T-helper 9 cell (primary cell): ENCODE measurements around the gene FCMR.
A peak's percentile ranks its signal among the peaks of the same experiment; 100 is the strongest.

Source experiments
- DNase-seq: peaks from one replicate; pipeline ENCODE4 v3.0.0-alpha.2; 2020
- total RNA-seq, 2 donors: gene quantifications; one replicate each; lab custom pipeline; 2026; lab: John Stamatoyannopoulos, UW

Gene FCMR, protein sequence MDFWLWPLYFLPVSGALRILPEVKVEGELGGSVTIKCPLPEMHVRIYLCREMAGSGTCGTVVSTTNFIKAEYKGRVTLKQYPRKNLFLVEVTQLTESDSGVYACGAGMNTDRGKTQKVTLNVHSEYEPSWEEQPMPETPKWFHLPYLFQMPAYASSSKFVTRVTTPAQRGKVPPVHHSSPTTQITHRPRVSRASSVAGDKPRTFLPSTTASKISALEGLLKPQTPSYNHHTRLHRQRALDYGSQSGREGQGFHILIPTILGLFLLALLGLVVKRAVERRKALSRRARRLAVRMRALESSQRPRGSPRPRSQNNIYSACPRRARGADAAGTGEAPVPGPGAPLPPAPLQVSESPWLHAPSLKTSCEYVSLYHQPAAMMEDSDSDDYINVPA
- 82.5 to 88.3 reads per million in 2 donors for total RNA-seq

GRCh38 chr1:206921772-206922265 is at the start of gene FCMR:
Gene FCMR, minus strand, starts transcription at chr1:206921941. Its CDS starts 87 bp downstream, at chr1:206921854.
- DNase-seq: peak; percentile 23

DNA sequence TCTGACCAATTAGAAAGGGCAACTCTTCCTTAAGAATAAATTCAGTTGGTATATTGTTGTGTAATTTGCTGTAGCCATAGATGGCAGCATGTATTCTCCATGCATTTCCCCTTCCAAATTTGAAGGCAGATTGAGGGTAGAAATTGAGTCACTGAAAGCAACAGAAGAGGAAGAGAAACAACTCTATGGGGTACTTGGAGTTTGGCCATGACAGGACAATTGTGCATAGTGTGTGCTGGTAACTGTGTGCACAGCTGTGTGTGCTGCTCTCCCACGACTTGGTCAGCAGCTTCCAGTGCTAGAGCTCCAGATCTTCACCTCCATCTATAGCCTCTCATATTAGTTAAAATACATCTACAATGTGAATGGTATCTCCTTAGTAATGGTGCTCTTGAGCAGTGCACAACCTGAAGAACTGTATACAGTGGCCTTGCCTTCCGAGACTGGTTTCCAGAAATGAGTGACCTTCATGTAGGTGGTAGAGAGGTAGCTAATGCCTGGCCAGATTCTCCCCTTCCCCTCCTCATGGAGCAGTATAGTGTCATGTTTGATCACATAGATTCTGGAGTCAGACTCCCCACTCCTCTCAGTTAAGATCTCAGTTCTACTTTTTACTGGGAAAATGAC is 49.4 kb upstream of the FCMR start:
- no peak for DNase-seq

- no peak for DNase-seq
Observed at GRCh38 chr1:206970446-206970845, 48.7 kb upstream of the FCMR start, which contains the start of gene FCAMR. Gene FCAMR, minus strand, starts transcription at chr1:206970460. Its CDS starts 335 bp downstream, at chr1:206970125.

DNA sequence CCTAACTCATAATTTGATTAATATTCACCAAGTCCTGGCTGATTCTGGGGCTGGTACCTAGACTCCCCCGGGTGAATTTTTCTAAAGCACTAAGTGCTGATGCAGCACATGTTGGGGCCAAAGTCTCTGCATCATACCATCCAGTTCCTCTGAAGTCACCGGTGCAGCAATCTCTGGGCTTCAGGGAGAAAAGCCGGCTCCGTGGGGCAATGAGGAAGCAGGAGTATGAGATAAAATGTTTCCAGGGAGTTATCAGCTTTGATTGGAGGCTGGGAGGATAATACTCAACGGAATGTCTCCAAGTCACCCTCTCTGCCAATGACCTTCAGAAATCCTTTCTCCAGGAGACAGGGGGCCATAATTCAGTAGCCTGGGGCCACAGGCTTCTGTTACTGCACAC is 47.3 kb upstream of the FCMR start:
- DNase-seq: no peak

DNA sequence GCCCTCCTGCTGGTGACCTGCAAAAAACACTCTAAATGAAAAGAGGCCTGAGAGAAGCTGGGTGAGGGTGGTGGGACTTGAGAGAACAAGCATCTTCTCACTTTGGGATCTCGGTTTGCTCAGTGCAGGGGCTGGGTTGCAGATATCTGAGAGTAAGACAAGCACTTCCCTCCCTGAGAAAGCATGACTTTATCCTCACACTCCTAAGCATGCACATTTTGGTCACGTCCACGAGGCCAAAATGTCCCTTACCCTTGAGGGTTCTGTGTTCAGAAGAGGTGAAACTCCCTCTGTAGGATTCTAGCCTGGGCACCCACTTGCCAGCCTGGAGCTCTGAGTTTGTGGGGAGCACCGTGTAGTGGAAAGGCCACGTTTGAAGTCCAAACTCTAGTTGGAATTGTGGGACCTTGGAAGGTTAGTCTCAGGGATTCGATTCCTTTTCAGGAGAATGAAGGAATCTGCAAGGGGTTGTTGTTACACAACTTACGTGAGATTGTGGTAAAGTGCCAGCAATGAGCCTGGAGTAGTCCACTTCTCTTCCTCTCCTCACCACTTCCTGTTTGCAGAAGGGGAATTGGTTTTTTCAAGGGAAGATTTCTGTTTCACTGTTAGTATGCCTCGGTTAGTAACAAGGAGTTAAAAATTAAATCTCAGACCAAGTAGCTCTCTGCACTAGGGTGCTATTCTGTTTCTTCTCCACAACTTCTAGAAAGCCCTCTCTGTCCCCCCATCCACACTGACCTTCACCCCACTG is 45.5 kb upstream of the FCMR start:
- DNase-seq: no peak

DNA sequence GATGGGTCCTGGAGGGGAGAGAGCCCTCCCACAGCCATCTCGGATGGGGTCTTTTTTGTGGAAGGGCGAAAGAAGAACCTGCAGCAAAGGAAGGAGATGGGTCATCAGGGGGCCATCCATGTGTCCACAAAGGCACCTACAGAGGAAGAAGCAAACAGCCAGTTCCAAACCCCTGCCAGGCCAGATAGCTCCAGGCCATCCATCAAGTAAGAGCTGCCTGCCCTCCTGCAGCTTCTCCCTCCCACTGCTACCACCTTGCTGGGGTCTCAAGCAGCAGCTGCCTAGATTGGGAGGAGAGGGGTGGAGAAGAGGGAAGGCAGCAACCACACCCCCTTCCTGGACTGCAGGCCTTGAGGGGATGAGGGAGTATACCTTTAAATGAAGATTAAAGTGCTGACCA is 44.0 kb upstream of the FCMR start:
- DNase-seq: no peak

- DNase-seq: no peak
Observed at GRCh38 chr1:206963740-206964139, 42.0 kb upstream of the FCMR start.

DNA sequence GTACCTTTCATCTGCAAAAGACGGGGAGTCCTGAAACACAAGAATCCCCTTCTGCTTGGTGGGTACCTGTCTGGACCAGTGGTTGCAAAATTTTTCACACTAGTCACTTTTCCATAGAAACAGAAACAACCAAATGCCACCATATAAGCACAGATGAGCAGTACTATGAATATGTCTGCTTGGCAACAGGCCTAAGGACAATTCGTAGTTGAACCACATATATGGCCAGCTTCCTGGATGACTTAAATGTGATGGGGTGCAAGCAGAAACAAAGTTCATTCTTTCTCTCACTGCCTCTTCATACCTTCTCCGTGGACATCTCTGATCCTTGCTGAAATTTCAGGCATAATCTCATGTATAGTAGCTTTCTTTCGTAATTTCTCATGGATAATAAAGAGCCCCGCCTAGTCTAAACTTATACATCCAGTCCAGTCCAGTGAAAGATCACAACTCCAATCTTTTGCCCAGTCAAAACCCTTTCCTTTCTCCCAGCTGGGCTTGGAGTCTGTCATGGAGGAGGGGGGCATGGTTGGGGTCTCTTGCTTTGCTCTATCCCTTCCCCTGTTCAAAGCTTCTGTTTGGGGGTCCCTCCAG is 41.5 kb upstream of the FCMR start:
- no peak for DNase-seq

DNA sequence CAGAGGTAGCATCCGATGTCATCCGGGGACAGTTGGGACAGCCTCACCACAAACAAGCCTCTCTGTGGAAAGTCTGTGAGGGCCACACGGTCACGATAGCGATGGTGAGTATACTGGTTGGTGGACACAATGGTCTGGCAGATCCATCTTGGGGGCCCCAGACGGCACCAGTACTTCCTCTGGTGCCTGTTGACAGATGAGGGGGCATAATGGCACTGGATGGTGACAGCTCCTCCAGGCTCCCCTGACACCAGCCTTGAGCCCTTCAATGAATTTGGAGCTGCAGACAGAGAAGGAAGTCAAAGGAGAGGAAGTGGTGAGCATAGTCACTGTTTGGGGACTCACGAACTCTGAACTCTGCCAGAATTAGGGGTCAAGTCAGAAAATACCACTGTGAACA is 40.5 kb upstream of the FCMR start:
- DNase-seq: no peak

DNA sequence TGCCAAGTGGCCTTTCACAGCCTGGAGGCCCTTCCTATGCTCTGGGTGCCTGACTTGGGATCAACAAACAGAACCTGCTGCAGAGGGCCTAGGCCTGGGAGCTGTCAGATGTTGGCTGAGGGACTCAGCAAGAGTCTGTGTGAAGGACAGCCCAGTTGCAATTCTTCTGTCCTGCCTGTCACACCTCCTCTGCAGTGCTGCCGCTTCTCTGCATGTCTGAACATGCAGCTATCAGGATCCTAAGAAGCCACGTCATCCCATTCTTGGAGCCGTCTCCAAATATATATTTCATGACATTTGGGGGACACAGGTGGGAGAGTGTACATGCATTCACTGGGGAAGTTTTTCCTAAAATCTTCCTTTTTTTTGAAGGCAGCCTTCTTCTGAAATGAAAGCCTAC is 39.9 kb upstream of the FCMR start:
- DNase-seq: no peak

DNA sequence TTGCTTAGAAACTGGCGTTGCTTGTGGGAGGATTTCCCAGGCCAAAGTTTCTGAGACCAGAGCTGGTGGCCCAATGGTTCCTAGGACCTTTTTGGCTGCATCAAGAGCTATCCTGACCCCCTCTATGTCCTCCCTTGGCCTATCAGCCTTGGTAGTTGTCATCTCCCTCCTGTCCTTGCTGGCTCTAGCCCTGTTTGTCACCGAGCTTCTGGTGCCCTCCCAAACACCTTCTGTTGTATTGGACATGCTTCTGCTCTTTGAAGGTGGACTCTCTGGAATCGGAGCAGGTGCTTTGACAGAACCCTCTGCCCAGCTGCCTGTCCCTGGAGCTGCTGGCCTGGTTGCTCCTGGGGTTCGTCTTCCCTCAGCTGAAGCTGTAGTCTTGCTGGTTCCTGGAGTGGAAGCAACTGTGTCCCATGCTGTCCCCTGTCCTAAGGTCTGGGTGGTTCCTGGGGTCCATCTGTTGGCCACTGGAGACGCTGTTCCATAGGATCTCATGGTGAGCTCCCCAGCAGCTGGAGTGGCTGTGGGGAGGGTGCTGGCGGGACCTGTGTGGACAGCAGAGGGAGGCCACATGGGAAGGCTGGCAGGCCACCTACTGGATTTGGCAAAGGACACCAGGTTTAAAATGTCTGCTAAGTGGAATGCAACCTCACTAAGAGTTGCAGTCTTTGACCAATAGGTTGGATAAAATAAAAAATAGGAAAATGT is 39.1 kb upstream of the FCMR start:
- no peak for DNase-seq

DNA sequence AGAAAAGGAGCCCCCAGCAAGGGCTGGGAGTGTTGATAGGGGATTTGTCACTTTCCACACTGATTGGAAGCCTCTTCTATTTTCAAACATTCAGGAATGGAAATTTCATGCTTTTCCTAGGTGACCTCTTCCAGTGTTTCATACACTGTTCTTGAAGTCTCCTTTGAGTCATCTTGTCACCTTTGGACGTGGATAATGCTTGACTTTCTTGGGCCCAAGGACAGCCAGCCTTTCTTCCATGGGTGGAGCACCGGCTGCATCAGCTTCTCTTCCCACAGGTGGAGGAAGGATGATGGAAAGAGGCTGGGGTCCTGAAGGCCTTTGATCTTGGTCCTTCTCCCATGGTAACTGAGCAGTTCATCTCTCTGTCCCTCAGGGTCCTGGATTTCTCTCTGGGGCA is 36.4 kb upstream of the FCMR start:
- no peak for DNase-seq

- no peak for DNase-seq
Observed at GRCh38 chr1:206957639-206958038, 35.9 kb upstream of the FCMR start.

GRCh38 chr1:206955476-206956451 is 34.0 kb upstream of the FCMR start:
- DNase-seq: no peak

- DNase-seq: no peak
Observed at GRCh38 chr1:206954459-206955342, 33.0 kb upstream of the FCMR start.

- no peak for DNase-seq
Observed at GRCh38 chr1:206953626-206954025, 31.9 kb upstream of the FCMR start.

DNA sequence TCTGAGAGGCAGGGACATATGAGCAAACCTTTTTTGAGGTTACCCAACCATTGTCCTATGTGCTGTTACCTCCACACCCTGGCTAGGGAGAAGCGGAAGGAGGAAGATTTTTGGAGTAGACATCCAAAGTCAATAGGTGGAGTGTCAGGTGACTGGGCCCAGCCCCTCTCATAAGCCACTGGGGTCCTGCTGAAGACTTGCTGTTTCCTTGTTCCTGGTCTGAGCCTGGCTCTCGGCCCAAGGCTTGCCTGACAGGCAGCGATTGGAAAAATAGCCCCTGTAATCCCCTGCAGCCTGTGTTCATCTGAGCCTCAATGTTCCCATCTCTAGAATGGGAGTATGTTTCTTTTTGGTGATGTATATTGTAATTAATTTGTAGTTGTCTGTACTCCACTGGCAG is 31.4 kb upstream of the FCMR start:
- no peak for DNase-seq

DNA sequence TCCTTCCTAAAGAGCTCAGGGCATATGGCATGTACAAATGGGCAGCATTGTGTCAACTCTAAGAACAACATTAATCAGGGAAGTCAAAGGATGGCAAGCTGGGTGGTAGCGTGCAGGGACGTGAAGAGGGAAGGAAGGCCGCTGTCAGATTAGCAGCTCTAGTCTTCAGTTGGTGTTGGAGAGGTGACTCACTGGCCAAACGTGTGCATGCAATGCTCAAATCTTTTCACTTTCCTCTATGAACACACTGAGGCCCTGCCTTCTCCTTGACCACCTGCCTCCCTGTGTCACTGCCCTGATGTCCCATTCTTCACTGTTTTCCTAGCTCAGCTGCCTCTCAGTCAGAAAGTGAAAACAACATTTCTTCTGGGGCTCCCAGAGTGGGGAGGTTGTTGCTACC is 30.4 kb upstream of the FCMR start:
- DNase-seq: no peak

GRCh38 chr1:206951318-206952100 is 29.8 kb upstream of the FCMR start:
- no peak for DNase-seq
